Astrocyte of the spinal cord (primary cell): ENCODE data around the gene FBXL2.
"Not testable (repeated sequence)": the region's sequence is repeated elsewhere in the genome, so short reads cannot be mapped to it uniquely, and the experiment has no call there.

Experiments used
- DNase-seq: peaks from one replicate; pipeline ENCODE4 v3.0.0; 2011; ENCODE audit warnings: low read depth, low spot score
- H3K4me3 ChIP-seq: 2 replicates; pipeline ENCODE4 v1.5.1; 2011; ENCODE audit warnings: low read depth, mild to moderate bottlenecking, low read length, moderate library complexity
- in situ Hi-C: cut with HindIII; loops from 2 replicates; pipeline ENCODE4 v1.10.0; 2017; ENCODE audit warnings: low sequenced_read_pairs
- TF ChIP-seq, protein P1 (sequence below): IDR thresholded peaks from 2 replicates; pipeline ENCODE4 v1.5.1; 2012; ENCODE audit warnings: low read depth, mild to moderate bottlenecking, low read length, inconsistent platforms

The FBXL2 gene

DNA sequence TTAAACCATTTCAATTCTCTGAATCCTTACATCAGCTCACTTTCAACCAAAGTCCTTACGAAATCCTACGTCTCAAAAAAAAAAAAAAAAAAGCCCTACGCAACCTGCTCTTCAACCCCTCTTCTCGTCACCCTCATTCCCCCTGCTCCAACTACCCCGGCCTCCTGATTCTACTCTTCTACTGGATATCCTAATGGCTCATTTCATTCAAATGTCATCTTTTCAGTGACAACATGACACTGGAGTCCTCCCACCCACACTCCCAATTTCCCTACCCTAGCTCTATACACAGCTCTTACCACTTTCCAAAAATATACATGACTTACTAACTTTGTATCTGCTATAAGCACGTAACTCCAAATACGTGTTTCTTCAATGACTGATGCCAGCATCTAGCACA, 151.5 kb downstream of the FBXL2 start:
- TF ChIP-seq, protein P1, sequence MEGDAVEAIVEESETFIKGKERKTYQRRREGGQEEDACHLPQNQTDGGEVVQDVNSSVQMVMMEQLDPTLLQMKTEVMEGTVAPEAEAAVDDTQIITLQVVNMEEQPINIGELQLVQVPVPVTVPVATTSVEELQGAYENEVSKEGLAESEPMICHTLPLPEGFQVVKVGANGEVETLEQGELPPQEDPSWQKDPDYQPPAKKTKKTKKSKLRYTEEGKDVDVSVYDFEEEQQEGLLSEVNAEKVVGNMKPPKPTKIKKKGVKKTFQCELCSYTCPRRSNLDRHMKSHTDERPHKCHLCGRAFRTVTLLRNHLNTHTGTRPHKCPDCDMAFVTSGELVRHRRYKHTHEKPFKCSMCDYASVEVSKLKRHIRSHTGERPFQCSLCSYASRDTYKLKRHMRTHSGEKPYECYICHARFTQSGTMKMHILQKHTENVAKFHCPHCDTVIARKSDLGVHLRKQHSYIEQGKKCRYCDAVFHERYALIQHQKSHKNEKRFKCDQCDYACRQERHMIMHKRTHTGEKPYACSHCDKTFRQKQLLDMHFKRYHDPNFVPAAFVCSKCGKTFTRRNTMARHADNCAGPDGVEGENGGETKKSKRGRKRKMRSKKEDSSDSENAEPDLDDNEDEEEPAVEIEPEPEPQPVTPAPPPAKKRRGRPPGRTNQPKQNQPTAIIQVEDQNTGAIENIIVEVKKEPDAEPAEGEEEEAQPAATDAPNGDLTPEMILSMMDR: no peak
- H3K4me3 ChIP-seq: no peak overlapping the region
- in situ Hi-C loops: no loop called here
- no peak for DNase-seq

DNA sequence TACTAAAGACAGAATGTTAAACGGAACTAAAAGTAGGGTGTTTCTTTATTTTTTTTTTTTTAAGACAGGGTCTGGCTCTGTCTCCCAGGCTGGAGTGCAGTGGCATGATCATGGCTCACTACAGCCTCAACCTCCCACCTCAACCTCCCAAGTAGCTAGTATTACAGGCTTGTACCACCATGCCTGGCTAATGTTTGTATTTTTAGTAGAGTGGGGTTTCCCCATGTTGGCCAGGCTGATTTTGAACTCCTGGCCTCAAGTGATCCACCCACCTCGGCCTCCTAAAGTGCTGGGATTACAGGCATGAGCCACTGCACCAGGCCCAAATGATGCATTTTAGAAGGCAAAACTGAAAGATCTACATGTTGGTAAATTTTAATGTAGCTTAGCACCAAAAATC, 152.1 kb downstream of the FBXL2 start:
- DNase-seq, H3K4me3 ChIP-seq, in situ Hi-C loops: not testable (repeated sequence)

DNA sequence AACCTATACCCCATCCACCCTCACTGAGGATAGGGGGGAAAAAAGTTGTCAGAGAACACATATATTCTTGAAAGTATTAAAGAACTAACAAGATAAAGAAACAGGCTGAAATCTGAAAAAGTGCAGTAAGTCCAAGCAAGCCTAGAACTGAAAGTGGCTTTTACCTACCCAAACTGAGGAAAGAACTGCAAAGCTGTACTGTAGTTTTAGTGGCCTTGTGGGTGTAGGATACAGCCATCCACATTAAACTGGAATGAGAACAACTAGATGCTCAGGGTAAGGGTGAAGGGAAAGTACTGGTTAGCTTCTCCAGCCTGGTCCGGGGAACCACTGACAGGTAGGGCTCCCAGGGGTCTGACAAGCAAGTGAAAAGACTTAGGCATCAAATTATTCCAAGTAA, 152.8 kb downstream of the FBXL2 start:
- TF ChIP-seq, protein P1: no peak
- no peak for DNase-seq
- in situ Hi-C loops: no loop called here
- no peak overlapping the region for H3K4me3 ChIP-seq

DNA sequence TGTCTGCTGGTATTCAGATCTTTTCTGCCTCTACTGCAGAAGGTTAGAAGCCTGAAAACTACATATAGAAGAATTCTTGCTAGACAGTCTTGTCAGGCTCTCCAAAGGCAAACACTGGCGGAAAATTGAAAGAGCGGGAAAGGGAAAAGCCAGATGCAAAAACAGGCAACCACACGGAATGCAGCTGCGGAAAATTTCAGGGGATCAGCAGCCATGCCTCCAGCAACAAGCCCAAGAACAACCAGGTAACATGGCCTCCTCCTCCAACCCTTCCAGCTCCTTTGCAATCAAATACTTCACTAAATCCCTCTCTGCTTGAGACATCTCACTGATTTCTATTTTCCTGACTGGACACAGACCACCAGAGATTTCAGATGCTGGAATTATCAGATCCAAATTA, 153.3 kb downstream of the FBXL2 start:
- TF ChIP-seq, protein P1: no peak
- DNase-seq: no peak
- H3K4me3 ChIP-seq: no peak overlapping the region
- in situ Hi-C loops: no loop called here

DNA sequence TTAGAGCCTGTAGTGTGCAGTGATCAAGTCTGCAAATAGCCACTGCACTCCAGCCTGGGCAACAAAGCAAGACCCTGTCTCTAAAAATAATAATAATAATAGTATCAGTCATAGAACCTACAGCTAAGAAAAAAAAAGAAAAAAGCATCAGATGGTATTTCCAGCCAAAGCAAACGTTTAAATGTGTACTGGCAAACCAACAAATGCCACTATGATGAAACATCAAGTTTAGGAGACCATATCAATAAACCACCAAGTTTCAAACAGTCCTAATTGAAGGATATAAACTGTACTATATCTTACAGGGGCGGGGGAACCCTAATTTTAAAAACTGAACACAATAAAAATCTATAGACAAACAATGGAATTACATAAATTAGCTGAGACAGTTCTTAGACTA, 156.6 kb downstream of the FBXL2 start:
- in situ Hi-C loops: no loop called here
- TF ChIP-seq, protein P1: no peak
- DNase-seq: peak; percentile 53
- no peak overlapping the region for H3K4me3 ChIP-seq
